ENCODE results near the gene TFDP2. TPM values are rescaled to one million over a fixed set of nuclear protein-coding genes. Genes with fewer than 3 reads are reported as not detected.
"Not testable (repeated sequence)": the region's sequence is repeated elsewhere in the genome, so short reads cannot be mapped to it uniquely, and the experiment has no call there.

TFDP2 gene
- 70.2 and 114 TPM in 2 replicates for total RNA-seq
- 29.3 TPM for polyA plus RNA-seq (2012)

DNA sequence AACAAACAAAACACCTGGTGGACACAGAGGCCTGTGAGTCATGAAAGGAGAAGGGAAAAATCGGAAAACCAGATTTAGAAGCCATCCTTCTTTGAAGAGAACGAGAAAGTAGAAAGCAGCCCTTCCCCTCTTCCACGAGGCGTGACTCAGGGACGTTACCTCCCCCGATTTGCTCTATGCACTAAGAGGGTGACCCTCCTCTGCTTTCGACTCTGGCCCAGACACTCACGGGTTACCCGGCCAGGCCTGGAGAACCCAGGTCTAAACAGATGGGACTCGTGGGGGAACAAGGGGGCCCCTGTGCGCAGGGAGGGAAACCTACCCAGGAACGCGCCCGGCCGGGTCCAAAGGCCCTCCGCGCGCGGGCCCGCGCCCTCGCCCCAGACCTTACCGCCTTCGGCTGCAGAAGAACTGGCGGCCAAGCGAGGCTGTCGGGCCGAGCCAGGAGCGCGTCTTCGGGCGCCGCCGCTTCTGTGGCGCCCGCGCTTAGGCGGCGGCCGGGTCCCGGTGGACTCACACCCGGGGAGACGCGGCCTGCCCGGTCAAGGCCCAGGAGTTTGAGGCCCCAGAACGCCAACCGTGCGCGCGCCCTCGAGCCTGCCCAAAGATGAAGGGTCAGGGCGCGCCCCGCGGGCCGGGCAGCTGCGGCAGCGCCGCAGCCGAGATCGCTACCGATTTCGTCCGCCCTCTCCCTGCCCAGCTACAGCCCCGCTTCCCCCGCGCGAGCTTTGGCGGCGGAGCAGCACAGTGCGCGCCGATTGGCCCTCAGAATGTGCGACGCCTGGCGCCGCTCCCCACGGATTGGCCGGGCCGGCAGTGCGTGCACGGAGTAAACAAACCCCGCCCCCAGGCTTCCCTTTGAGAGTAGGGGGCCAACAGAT lies at the start of gene TFDP2:
Gene TFDP2 (minus strand): TSS at position 753 of the 881 bp plus-strand sequence. CDS start 47,795 bp downstream, outside the sequence.
- peak; percentile 93 for DNase-seq (ENCODE audit: low read depth)

- no peak for DNase-seq (ENCODE audit: low read depth)
These were observed 39.5 kb upstream of the TFDP2 start for GRCh38 chr3:142188846-142189245.

GRCh38 chr3:142180761-142181362 lies 31.5 kb upstream of the TFDP2 start:
- DNase-seq (ENCODE audit: low read depth), result peak; percentile 40

GRCh38 chr3:142175478-142175877 lies 26.1 kb upstream of the TFDP2 start:
- no peak for DNase-seq (ENCODE audit: low read depth)

GRCh38 chr3:142174559-142174958 lies 25.2 kb upstream of the TFDP2 start:
- DNase-seq (ENCODE audit: low read depth), result no peak

GRCh38 chr3:142168514-142168913 lies 19.2 kb upstream of the TFDP2 start:
- no peak for DNase-seq (ENCODE audit: low read depth)

DNA sequence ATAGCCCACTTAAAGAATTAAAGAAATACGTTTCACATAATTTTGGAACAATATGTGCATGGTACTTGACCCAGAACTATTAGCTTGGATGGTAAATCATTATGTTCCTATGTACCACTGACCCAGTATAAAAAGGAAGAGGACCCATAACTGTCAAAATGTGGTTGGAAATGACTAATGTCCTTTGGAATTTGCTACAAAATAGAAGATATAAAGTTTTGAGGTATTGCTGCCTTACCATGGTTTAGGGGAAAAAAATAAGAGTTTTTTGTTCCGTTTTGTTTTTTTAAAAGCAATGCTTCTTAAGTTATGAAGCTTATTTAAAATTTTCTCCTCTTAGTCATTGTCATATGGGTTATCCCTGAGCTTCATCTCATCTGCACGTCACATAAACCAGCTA lies 15.8 kb upstream of the TFDP2 start:
- DNase-seq (ENCODE audit: low read depth), result no peak

GRCh38 chr3:142159083-142159740 lies 9.9 kb upstream of the TFDP2 start:
- DNase-seq (ENCODE audit: low read depth), result peak; percentile 44

DNA sequence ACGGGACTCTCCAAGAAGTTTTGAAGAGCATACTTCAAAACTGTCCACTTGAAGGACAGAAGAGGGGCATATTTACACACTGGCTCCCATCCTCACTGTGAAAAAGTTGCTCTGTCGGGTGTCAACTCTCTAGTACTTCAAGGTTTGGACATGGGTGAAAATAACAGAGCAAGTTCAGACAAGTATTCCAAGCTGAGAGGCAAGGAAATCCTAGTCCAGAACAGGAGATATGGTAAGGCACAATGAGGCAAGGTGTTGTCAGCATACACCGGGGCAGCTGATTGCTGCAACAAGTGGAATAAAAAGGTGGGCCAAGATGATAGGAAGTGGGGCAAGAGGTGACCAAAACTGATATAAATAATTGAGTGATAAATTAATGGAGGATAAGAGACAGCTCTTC lies 4.8 kb upstream of the TFDP2 start:
- no peak for DNase-seq (ENCODE audit: low read depth)

- DNase-seq (ENCODE audit: low read depth), result no peak
These were observed 3.0 kb upstream of the TFDP2 start for GRCh38 chr3:142152384-142152783.

DNA sequence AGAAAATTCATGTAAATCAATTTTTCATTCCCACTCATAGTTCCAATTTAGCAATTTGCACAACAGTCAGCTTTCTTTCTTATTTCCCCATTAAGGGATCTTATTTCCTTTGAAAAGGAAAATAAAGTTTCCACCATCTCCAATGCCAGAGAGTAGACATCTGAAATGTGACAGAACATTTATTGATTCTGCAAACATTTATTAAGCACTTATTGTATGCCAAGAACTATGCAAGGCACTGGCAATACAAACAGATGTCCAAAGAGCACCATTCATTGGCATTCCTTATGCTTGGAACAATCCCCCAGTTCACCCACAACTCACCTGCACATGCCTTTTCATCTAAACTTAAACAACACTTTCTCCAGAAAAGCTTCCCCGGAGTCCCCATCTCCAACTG lies 2.5 kb upstream of the TFDP2 start:
- DNase-seq (ENCODE audit: low read depth), result no peak

- no peak for DNase-seq (ENCODE audit: low read depth)
These were observed 1.9 kb upstream of the TFDP2 start for GRCh38 chr3:142151240-142151639.

DNA sequence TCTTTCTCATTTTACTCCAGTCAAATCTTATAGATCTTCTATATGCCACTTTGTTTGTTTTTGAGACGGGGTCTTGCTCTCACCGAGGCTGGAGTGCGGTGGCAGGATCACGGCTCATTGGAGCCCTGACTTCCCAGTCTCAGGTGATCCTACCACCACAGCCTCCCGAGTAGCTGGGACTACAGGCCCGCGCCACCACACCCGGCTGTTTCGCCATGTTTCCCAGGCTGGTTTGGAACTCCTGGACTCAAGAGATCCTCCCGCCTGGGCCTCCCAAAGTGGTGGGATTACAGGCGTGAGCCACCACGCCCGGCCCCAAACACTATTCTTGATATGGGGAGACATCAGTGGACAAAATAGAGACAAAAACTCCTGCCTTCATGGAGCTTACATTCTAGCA lies 927 bp upstream of the TFDP2 start:
- no peak for DNase-seq (ENCODE audit: low read depth)

- no peak for DNase-seq (ENCODE audit: low read depth)
These were observed 289 bp upstream of the TFDP2 start for GRCh38 chr3:142149673-142149992.

- DNase-seq (ENCODE audit: low read depth), result no peak
These were observed 1.1 kb downstream of the TFDP2 start for GRCh38 chr3:142148044-142148791.

DNA sequence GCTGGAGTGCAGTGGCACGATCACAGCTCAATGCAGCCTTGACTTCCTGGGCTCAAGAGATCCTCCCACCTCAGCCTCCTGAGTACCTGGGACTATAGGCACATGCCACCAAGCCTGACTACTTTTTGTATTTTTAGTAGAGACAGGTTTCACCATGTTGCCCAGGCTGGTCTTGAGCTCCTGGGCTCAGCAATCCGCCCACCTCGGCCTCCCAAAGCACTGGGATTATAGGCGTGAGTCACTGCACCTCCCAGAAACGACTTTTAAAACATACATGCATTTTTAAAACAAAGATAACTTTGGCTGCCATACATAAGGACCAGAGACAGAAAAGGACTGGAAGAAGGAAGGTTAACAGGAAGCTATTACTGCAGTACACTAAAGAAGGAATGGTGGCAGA lies 4.8 kb downstream of the TFDP2 start:
- not testable (repeated sequence) for DNase-seq (ENCODE audit: low read depth)

GRCh38 chr3:142140608-142141285 lies 8.6 kb downstream of the TFDP2 start:
- not testable (repeated sequence) for DNase-seq (ENCODE audit: low read depth)

- not testable (repeated sequence) for DNase-seq (ENCODE audit: low read depth)
These were observed 12.3 kb downstream of the TFDP2 start for GRCh38 chr3:142137089-142137488.

DNA sequence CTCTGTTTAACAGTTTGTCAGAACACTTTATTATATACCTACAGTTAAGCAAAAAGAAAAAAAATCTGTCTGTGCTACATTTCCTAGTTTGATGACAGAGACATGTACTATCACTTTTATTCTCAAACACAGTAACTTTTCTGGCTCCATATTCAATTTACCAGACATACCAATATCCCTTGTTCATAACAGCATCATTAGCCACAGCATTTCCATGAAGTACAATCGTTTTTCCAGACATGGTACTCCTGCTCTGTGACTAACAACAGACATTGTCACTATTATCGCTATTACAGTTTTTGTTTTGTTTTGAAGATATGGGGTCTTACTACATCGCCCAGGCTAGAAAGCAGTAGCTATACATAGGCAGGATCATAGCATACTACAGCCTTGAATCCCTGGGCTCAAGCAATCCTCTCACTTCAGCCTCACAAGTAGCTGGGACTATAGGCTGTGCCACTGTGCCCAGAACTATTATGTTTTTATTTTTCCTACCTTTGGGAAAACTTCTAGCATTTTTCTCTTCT lies 14.5 kb downstream of the TFDP2 start:
- DNase-seq (ENCODE audit: low read depth), result no peak

DNA sequence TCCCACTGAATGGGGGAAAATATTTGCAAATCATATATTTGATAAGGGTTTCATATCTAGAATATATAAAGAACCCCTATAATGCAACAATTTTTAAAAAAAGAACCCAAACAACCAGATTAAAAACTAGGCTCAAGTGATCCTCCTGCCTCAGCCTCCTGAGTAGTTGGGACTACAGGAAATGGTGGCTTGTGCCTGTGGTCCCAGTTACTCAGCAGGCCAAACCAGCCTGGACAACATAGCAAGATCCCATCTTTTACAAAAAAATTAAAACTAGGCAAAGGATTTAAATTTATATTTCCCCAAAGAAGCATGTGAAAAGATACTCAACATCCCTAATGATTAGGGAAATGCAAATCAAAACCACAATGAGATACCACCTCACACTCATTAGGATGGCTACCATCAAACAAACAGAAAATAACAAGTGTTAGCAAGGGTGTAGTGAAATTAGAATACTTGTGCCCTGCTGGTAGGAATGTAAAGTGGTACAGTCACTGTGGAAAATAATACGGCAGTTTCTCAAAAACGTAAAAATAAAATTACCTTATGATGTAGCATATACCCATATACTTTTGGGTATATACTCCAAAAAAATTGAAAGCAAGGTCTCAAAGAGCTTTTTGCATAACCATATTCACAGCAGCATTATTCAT lies 19.7 kb downstream of the TFDP2 start:
- no peak for DNase-seq (ENCODE audit: low read depth)
